Sigmoid colon (tissue), 7 donors: ENCODE results near the gene RIMS1. TPM values are rescaled to one million over a fixed set of nuclear protein-coding genes. Genes with fewer than 3 reads are reported as not detected.

Experiments
- DNase-seq: peaks from one replicate; pipeline ENCODE4 v3.0.0-alpha.2; 2019
- H3K27ac ChIP-seq, 4 donors: fragments of 200-600 bp; sonication (generic); one replicate each; pipeline ENCODE4 v1.5.1; 2016 to 2019; ENCODE audit warnings: mild to moderate bottlenecking in 1 of 4
- H3K27me3 ChIP-seq, 3 donors: fragments of 200-600 bp; sonication (generic); one replicate each; pipeline ENCODE4 v1.5.1; 2019; ENCODE audit warnings: mild to moderate bottlenecking in 1 of 3
- H3K36me3 ChIP-seq, 4 donors: fragments of 200-600 bp; sonication (generic); one replicate each; pipeline ENCODE4 v1.5.1; 2016 to 2019
- H3K4me1 ChIP-seq, 4 donors: fragments of 200-600 bp; sonication (generic); one replicate each; pipeline ENCODE4 v1.5.1; 2017 to 2019
- H3K4me3 ChIP-seq, 4 donors: fragments of 200-600 bp; sonication (generic); one replicate each; pipeline ENCODE4 v1.5.1; 2017 to 2019; ENCODE audit warnings: mild to moderate bottlenecking in 2 of 4, moderate library complexity in 1 of 4
- H3K9me3 ChIP-seq, 4 donors: fragments of 200-600 bp in 3 of 4; sonication (generic) in 3 of 4; one replicate each; pipeline versions ENCODE4 v1.5.1 to v1.6.1; 2013 to 2019
- CTCF ChIP-seq, 4 experiments: fragments of 450-650 bp in 3 of 4; fragments of 200-600 bp in 1 of 4; IDR thresholded peaks; one replicate each; pipeline ENCODE4 v1.5.1; 2016 to 2019; ENCODE audit warnings: antibody characterized with exemption in 4 of 4, mild to moderate bottlenecking in 3 of 4, moderate library complexity in 2 of 4
- EP300 ChIP-seq, 4 donors: sonication (generic); formaldehyde crosslinking; IDR thresholded peaks; one replicate each; pipeline ENCODE4 v1.6.1; 2017; ENCODE audit warnings: antibody characterized with exemption in 4 of 4
- POLR2A ChIP-seq, 2 donors: fragments of 450-650 bp; IDR thresholded peaks; one replicate each; pipeline ENCODE4 v1.6.1; 2016; ENCODE audit warnings: antibody characterized with exemption in 2 of 2, mild to moderate bottlenecking in 2 of 2, moderate library complexity in 2 of 2
- POLR2AphosphoS5 ChIP-seq, 4 donors: sonication (generic); formaldehyde crosslinking; IDR thresholded peaks; one replicate each; pipeline ENCODE4 v1.6.1; 2017; ENCODE audit warnings: antibody characterized with exemption in 4 of 4
- WGBS, 2 donors: extraction: QIAGEN DNeasy Blood & Tissue Kit; methylation state at CpG; one replicate each; pipeline ENCODE4 v1.1.7; 2013; 5-methylcytosine and 5-hydroxymethylcytosine counted together
- intact Hi-C: fragments of 100-400 bp; cut with DNase I; formaldehyde crosslinking; loops from one replicate; pipeline ENCODE4 v1.15.1; 2023
- polyA plus RNA-seq, 3 donors: library from polyadenylated mRNA; stranded (reverse); fragments of 200-250 nt; gene quantifications; one replicate each; pipeline ENCODE4 v1.2.3, GENCODE V29; 2013
- total RNA-seq, 4 donors: library from RNA; depleted of rRNA; stranded (reverse); fragments of >200 nt; gene quantifications; one replicate each; pipeline ENCODE4 v1.1.0, GENCODE V29; 2016
- donor health status: healthy with polysubstance abuse.
- donor health status: Bipolar disorder and iron deficiency.
- donor health status: healthy.

RIMS1 gene
- total and polyA plus RNA-seq, 7 donors, result 0.77 to 7.1 (median 2.3) TPM; not detected in 2

- no peak overlapping the region for H3K27ac ChIP-seq
- no peaks in the 10 kb centered on the region for H3K36me3 ChIP-seq
- intact Hi-C loops, result no loop called here
- H3K27me3 ChIP-seq, result no peaks in the 10 kb centered on the region
- no peaks in the 10 kb centered on the region for H3K4me1 ChIP-seq
- DNase-seq, result no peak
- no peak overlapping the region for H3K4me3 ChIP-seq
- no peak for TF ChIP-seq EP300 (IDR thresholded peaks at IDR 0.05)
- no peak for TF ChIP-seq POLR2AphosphoS5 (IDR thresholded peaks at IDR 0.05)
- no peak for TF ChIP-seq CTCF (IDR thresholded peaks at IDR 0.05)
- TF ChIP-seq POLR2A (IDR thresholded peaks at IDR 0.05), result no peak
- 46 to 48% methylated on average over 2 of the region's 2 CpGs for WGBS, 2 donors
- no peaks in the 10 kb centered on the region for H3K9me3 ChIP-seq
These were observed 359.2 kb downstream of the RIMS1 start for GRCh38 chr6:72245565-72245964.

- H3K27me3 ChIP-seq, result no peaks in the 10 kb centered on the region
- intact Hi-C loops, result no loop called here
- TF ChIP-seq POLR2AphosphoS5 (IDR thresholded peaks at IDR 0.05), result no peak
- no peak for TF ChIP-seq EP300 (IDR thresholded peaks at IDR 0.05)
- TF ChIP-seq CTCF (IDR thresholded peaks at IDR 0.05), result no peak
- no peak for TF ChIP-seq POLR2A (IDR thresholded peaks at IDR 0.05)
- no peak overlapping the region for H3K4me3 ChIP-seq
- DNase-seq, result no peak
- 88 to 93% methylated on average over 4 of the region's 4 CpGs for WGBS, 2 donors
- no peak overlapping the region for H3K27ac ChIP-seq
- H3K9me3 ChIP-seq, result no peaks in the 10 kb centered on the region
- no peaks in the 10 kb centered on the region for H3K36me3 ChIP-seq
- H3K4me1 ChIP-seq, result no peaks in the 10 kb centered on the region
These were observed 360.6 kb downstream of the RIMS1 start for GRCh38 chr6:72246926-72247325.

GRCh38 chr6:72248621-72249020 lies 362.3 kb downstream of the RIMS1 start:
- no peak overlapping the region for H3K27ac ChIP-seq
- H3K9me3 ChIP-seq, result no peaks in the 10 kb centered on the region
- WGBS, 2 donors, result 82 to 85% methylated on average over 1 of the region's 1 CpG
- H3K4me1 ChIP-seq, result no peaks in the 10 kb centered on the region
- H3K27me3 ChIP-seq, result no peaks in the 10 kb centered on the region
- H3K4me3 ChIP-seq, result no peak overlapping the region
- intact Hi-C loops, result no loop called here
- no peak for DNase-seq
- TF ChIP-seq CTCF (IDR thresholded peaks at IDR 0.05) (no peak), POLR2AphosphoS5 (IDR thresholded peaks at IDR 0.05) (no peak), POLR2A (IDR thresholded peaks at IDR 0.05) (no peak), EP300 (IDR thresholded peaks at IDR 0.05) (no peak)
- H3K36me3 ChIP-seq, result no peaks in the 10 kb centered on the region

GRCh38 chr6:72250664-72251063 lies 364.3 kb downstream of the RIMS1 start:
- no peak for TF ChIP-seq CTCF (IDR thresholded peaks at IDR 0.05)
- no peak for TF ChIP-seq POLR2A (IDR thresholded peaks at IDR 0.05)
- no peak for TF ChIP-seq EP300 (IDR thresholded peaks at IDR 0.05)
- no peak for TF ChIP-seq POLR2AphosphoS5 (IDR thresholded peaks at IDR 0.05)
- no peak for DNase-seq
- intact Hi-C loops, result no loop called here
- Histone ChIP-seq H3K27ac (no peak overlapping the region), H3K4me3 (no peak overlapping the region), H3K9me3 (no peaks in the 10 kb centered on the region), H3K4me1 (no peaks in the 10 kb centered on the region), H3K36me3 (no peaks in the 10 kb centered on the region), H3K27me3 (no peaks in the 10 kb centered on the region)
- 96 to 97% methylated on average over 3 of the region's 3 CpGs for WGBS, 2 donors

GRCh38 chr6:72260489-72260888 lies 374.1 kb downstream of the RIMS1 start:
- Histone ChIP-seq H3K9me3 (no peaks in the 10 kb centered on the region), H3K27ac (no peak overlapping the region), H3K36me3 (no peaks in the 10 kb centered on the region), H3K4me3 (no peak overlapping the region), H3K27me3 (no peaks in the 10 kb centered on the region), H3K4me1 (no peaks in the 10 kb centered on the region)
- DNase-seq, result no peak
- 58 to 66% methylated on average over 3 of the region's 3 CpGs for WGBS, 2 donors
- intact Hi-C loops, result no loop called here
- TF ChIP-seq POLR2AphosphoS5 (IDR thresholded peaks at IDR 0.05) (no peak), POLR2A (IDR thresholded peaks at IDR 0.05) (no peak), CTCF (IDR thresholded peaks at IDR 0.05) (no peak), EP300 (IDR thresholded peaks at IDR 0.05) (no peak)
